KMS-11 (cell line): Measurements from ENCODE around the gene GJA5.

Experiments
- H2AFZ ChIP-seq: fragments of 200-600 bp; sonication (generic); 2 replicates; pipeline ENCODE4 v1.6.1; 2016; ENCODE audit warnings: antibody characterized with exemption, mixed run types, low read depth
- H3K27ac ChIP-seq: fragments of 200-600 bp; sonication (generic); 2 replicates; pipeline ENCODE4 v1.6.1; 2016; ENCODE audit warnings: mild to moderate bottlenecking, mixed run types
- H3K27me3 ChIP-seq: fragments of 200-600 bp; sonication (generic); 2 replicates; pipeline ENCODE4 v1.6.1; 2017; ENCODE audit warnings: mild to moderate bottlenecking, low read depth, mixed run types, moderate library complexity; ENCODE audit not compliant: insufficient read depth
- H3K36me3 ChIP-seq: fragments of 200-600 bp; sonication (generic); 2 replicates; pipeline ENCODE4 v1.6.1; 2017; ENCODE audit warnings: mild to moderate bottlenecking, mixed run types; ENCODE audit not compliant: insufficient read depth
- H3K4me1 ChIP-seq: fragments of 200-600 bp; sonication (generic); 2 replicates; pipeline ENCODE4 v1.6.1; 2016; ENCODE audit warnings: mild to moderate bottlenecking, low read depth, mixed run types; ENCODE audit not compliant: poor library complexity, severe bottlenecking
- H3K4me2 ChIP-seq: fragments of 200-600 bp; sonication (generic); 2 replicates; pipeline ENCODE4 v1.7.0; 2016; ENCODE audit warnings: mild to moderate bottlenecking, mixed run types
- H3K4me3 ChIP-seq: fragments of 200-600 bp; sonication (generic); IDR thresholded peaks from 2 replicates; pipeline ENCODE4 v1.6.1; 2017; ENCODE audit warnings: low read depth, low read length, mixed read lengths; ENCODE audit not compliant: insufficient read depth
- H3K79me2 ChIP-seq: fragments of 200-600 bp; sonication (generic); 2 replicates; pipeline ENCODE4 v1.6.1; 2016; ENCODE audit warnings: low read depth, mixed run types; ENCODE audit not compliant: insufficient read depth
- H3K9ac ChIP-seq: fragments of 200-600 bp; sonication (generic); 2 replicates; pipeline ENCODE4 v1.6.1; 2016; ENCODE audit warnings: mild to moderate bottlenecking, mixed run types
- H4K20me1 ChIP-seq: fragments of 200-600 bp; sonication (generic); 2 replicates; pipeline ENCODE4 v1.6.1; 2016; ENCODE audit warnings: mild to moderate bottlenecking, mixed run types; ENCODE audit not compliant: insufficient read depth
- CTCF ChIP-seq: fragments of 200-600 bp; sonication (generic); conservative IDR thresholded peaks from 2 replicates; pipeline ENCODE4 v1.6.1; 2017; ENCODE audit warnings: low read depth, mild to moderate bottlenecking, antibody characterized with exemption, low read length, moderate library complexity, mixed read lengths

The GJA5 gene

GRCh38 chr1:147791876-147792275 lies 31.5 kb upstream of the GJA5 start:
- Histone ChIP-seq H3K4me1 (no peaks in the 10 kb centered on the region), H3K9ac (no peak overlapping the region), H3K27ac (no peak overlapping the region), H3K27me3 (no peaks in the 10 kb centered on the region), H3K4me3 (no peak overlapping the region), H3K36me3 (no peaks in the 10 kb centered on the region), H3K79me2 (no peaks in the 10 kb centered on the region), H2AFZ (no peak overlapping the region), H4K20me1 (no peaks in the 10 kb centered on the region), H3K4me2 (no peak overlapping the region)
- no peak for TF ChIP-seq CTCF

GRCh38 chr1:147787765-147788164 lies 27.4 kb upstream of the GJA5 start:
- H3K79me2 ChIP-seq = no peaks in the 10 kb centered on the region
- H3K27ac ChIP-seq = no peak overlapping the region
- no peak overlapping the region for H3K4me2 ChIP-seq
- H2AFZ ChIP-seq = no peak overlapping the region
- no peaks in the 10 kb centered on the region for H3K27me3 ChIP-seq
- H3K4me1 ChIP-seq = no peaks in the 10 kb centered on the region
- no peaks in the 10 kb centered on the region for H3K36me3 ChIP-seq
- H3K4me3 ChIP-seq = no peak overlapping the region
- no peak overlapping the region for H3K9ac ChIP-seq
- TF ChIP-seq CTCF = no peak
- H4K20me1 ChIP-seq = no peaks in the 10 kb centered on the region

DNA sequence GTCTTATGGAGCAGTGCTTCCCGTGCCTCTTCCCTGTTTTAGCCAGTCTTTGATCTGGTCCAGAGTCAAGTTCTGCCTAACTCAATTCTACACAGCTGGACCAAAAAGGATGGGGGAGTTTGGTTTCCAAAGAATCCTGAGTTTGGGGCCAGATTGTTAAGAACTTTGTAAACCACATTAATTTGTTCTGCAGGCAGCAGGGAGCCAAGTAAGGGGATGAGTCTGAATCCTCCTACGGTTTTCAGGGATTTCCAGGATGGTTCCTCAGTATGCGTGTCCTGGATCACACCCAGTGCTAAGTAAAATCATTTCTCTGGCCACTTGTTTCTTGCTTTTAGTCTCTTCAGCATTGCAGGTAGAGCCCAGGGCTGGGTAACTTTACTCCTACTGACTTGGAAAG lies 26.1 kb upstream of the GJA5 start:
- no peak overlapping the region for H3K4me2 ChIP-seq

GRCh38 chr1:147785794-147786506 lies 25.5 kb upstream of the GJA5 start:
- Histone ChIP-seq H4K20me1 (no peaks in the 10 kb centered on the region), H2AFZ (no peak overlapping the region), H3K4me3 (no peak overlapping the region), H3K36me3 (no peaks in the 10 kb centered on the region), H3K79me2 (no peaks in the 10 kb centered on the region), H3K27ac (no peak overlapping the region), H3K4me1 (no peaks in the 10 kb centered on the region), H3K9ac (no peak overlapping the region), H3K27me3 (no peaks in the 10 kb centered on the region), H3K4me2 (no peak overlapping the region)
- no peak for TF ChIP-seq CTCF

More for the DNA sequence above, 26.1 kb upstream of the GJA5 start:
- Histone ChIP-seq H3K9ac (no peak overlapping the region), H3K79me2 (no peaks in the 10 kb centered on the region), H3K27me3 (no peaks in the 10 kb centered on the region), H2AFZ (no peak overlapping the region), H4K20me1 (no peaks in the 10 kb centered on the region), H3K4me1 (no peaks in the 10 kb centered on the region), H3K36me3 (no peaks in the 10 kb centered on the region), H3K4me3 (no peak overlapping the region), H3K27ac (no peak overlapping the region)
- no peak for TF ChIP-seq CTCF
